GM19240 (cell line): ENCODE results near the gene SFMBT2.
"Not testable (repeated sequence)": the region's sequence is repeated elsewhere in the genome, so short reads cannot be mapped to it uniquely, and the experiment has no call there.

ENCODE experiments used
- DNase-seq: peaks from one replicate; pipeline ENCODE4 v3.0.0; 2011; ENCODE audit warnings: low spot score; ENCODE audit not compliant: insufficient read length

The SFMBT2 gene

DNA sequence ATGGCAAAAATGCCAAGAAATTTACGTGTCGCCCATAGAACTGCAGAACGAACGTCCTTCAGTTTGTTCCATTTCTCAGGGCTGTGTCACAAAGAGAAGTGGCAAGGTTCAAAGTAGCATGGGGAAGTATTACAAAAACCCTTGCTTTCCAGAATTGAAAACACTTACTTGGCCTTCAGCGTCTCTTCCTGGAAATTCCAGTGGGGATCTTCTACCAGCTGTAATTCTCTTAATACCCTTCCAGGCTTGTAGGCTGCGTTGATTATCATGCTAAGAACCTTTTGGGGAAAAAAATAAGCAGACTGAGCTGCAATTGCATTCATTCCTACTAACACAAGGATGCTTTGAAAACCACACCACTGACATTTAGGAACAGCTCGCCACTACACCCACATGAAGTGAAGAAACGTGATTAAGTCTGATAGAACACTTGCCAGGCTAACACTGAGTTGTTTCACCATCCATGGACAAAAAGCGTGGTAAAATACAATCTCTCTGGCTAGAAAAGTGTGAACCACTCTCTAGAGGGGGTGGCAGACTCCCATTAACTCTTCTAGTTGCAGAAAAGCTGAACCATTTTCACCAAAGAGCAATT lies 222.3 kb downstream of the SFMBT2 start:
- DNase-seq = no peak

- no peak for DNase-seq
These were observed 224.3 kb downstream of the SFMBT2 start for GRCh38 chr10:7186387-7187018.

GRCh38 chr10:7185367-7185690 lies 225.5 kb downstream of the SFMBT2 start:
- DNase-seq = no peak

- no peak for DNase-seq
These were observed 226.0 kb downstream of the SFMBT2 start for GRCh38 chr10:7184660-7185366.

GRCh38 chr10:7184116-7184515 lies 226.7 kb downstream of the SFMBT2 start:
- not testable (repeated sequence) for DNase-seq

GRCh38 chr10:7182327-7182726 lies 228.5 kb downstream of the SFMBT2 start:
- not testable (repeated sequence) for DNase-seq

DNA sequence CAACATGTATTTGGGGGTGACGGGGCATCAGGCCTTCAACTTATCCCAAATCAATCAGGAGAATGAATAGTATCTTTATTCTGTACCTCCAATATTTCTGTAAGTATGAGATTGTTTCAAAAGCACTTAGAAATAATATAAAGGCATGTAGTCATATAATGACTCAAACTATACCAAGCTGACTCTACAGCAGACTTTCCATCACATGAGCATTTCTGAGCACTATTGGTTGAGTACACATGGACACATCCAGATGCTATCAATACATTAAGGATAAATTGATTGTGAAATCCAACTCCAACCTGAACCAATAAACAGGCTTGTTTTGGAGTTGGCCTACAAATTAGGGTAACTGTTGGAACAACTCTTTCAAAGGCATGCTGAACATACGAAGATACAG lies 229.4 kb downstream of the SFMBT2 start:
- no peak for DNase-seq

DNA sequence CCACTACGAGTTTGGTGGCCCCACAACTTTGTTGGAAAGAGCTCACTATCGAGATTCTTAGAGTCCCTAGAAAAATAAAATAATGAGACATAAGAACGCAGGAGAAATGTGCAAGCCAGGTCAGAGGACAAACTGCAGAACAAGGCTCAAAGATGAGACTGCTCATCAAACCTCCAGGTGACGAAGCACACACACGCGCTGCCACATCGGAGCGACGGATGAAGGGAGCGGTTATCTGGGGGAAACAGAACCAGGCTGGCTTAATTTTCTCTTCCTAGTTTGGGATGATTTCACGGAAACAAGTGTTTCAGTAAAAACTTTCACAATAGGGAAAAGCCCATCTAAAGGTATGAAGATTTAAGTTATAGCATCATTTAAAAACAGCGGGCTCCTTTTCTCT lies 231.3 kb downstream of the SFMBT2 start:
- no peak for DNase-seq

- DNase-seq = no peak
These were observed 236.9 kb downstream of the SFMBT2 start for GRCh38 chr10:7173948-7174347.

- DNase-seq = no peak
These were observed 239.0 kb downstream of the SFMBT2 start for GRCh38 chr10:7171825-7172224.

GRCh38 chr10:7170626-7171322 lies 240.1 kb downstream of the SFMBT2 start:
- DNase-seq = no peak

DNA sequence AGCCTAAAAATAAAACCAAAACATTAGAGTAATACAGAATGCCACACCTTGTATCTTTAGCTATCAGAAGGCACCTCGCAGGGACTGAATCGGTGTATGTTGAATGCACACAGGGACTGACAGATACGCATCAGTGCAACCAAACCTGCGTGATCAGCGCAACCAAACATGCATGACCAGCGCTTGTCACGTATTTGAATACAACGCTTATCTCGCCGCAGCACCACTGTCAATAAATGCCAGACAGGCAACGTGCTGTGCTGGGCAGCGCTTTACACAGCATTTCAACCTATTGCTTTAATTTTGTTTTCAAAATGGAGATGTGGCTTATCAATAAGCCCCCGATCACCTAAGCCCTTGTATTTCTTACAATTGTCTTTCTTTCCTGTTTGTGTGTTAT lies 242.4 kb downstream of the SFMBT2 start:
- no peak for DNase-seq

DNA sequence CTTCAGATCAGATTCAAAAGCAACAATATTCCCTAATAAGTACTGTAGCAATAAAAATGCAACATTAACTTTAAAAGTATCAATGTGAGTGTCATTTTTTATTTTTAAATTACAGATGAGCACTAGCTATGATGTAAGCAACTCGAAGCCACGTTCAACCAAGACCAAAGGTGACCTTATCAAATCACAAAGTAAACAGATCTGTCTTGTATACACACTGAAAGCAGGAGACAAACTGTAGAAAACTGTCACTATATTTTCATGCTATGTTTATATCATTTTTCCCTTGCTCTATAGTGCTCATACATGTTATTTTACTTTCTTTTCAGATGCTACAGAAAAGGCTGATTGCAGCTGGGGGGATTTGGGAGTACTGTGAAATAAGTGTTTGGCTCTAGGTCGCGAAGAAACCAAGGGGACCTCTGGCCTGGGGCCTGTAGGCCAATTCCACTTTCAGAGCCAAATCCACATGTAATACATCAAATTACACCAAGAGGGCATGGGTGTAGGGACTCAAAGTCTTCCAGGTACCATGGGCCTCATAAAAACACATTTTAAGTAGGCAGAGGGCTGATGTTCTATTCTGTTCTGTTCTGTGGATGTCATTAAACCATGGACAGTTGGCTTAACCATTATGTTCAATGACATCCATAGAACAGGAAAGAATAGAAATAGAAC lies 245.2 kb downstream of the SFMBT2 start:
- no peak for DNase-seq

- DNase-seq = no peak
These were observed 245.9 kb downstream of the SFMBT2 start for GRCh38 chr10:7164955-7165354.

GRCh38 chr10:7162331-7162730 lies 248.5 kb downstream of the SFMBT2 start:
- no peak for DNase-seq

DNA sequence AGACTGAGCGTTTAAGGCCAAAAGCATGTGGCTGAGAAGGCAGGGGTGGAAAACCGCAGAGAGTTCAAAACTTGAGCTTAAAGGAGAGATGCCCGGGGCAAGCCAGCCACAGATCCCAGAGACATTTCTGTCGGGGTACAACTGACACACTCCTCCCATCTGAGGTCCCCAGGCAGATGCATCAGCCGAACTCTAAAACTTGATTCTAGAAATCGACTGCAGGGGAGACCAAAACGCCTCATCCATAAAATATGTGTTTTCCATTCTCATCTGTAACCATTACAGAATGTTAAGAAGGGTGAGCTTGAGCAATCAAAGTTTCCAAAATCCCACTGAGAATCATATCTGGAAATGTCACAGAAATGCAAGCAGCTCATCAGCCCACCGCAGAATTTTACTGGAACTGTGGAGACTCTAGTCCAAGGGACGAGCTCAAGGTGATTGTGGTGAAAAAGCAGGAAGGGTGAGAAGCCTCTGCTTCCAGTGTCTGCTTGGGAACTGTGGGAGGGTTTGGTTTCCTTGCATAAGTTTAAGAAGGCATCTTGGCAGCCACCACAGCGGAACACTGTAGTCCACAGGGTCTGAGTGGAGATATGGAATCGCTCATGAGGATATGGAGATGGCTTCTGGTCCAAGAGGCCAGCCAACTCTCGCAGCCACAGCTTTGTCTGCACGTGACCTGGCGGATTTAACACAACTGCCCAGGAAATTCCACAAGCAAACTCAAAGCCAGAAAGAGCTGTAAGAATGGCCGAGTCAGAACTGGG lies 249.2 kb downstream of the SFMBT2 start:
- no peak for DNase-seq

DNA sequence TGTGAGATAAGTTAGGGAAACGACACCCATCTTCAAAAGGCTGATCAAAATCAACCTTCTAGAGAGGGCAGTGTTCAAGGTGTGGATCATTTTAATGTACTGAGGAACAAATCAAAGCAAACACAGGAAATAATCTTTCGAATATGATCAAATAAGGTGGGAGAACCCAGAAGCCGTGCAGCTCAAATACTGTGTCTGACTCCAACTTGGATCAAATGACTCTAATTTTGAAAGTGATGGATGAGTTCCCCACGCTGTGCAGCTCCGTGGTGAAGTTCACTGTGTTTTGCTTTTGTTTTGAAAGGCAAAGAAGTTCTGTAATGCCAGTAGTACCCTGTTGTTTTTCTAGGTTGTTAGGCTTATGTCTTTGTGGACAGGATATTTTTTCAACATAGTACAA lies 250.9 kb downstream of the SFMBT2 start:
- no peak for DNase-seq

DNA sequence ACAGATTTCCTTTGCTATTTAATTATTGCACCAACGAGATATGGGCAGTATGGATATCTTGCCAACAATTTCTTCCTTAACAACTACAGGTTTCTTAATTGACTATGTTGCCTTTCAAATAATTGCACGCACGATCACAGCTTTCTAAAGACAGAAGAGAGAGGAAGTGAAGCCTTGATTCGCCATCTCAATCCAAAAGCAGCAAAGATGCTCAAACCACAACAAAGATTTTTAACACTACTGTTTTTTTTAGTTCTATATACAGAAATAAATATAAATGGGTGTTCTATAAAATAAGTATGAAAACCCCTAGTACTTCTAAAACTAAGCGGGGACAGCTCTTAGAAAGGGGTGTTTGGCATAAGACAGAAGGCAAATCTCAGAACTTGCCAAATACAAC lies 251.3 kb downstream of the SFMBT2 start:
- no peak for DNase-seq

DNA sequence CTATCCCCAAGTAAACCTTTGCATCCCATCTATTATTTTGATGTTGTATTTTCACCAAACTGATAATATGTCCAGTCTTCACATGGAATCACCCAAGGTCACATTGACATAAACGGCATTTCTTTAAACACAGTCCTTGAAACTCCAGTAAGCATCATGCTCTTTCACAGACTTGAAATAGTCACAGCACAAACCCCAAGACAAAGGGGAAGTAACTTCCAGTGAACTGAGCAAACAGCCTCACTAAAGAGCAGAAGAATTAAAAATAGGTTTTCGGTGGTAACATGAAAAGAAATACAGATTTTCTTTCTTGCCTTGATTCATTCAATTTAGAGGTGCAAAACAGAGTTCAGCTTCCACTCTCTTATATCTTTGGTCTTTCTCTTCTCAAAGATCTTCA lies 253.7 kb downstream of the SFMBT2 start:
- DNase-seq = no peak

DNA sequence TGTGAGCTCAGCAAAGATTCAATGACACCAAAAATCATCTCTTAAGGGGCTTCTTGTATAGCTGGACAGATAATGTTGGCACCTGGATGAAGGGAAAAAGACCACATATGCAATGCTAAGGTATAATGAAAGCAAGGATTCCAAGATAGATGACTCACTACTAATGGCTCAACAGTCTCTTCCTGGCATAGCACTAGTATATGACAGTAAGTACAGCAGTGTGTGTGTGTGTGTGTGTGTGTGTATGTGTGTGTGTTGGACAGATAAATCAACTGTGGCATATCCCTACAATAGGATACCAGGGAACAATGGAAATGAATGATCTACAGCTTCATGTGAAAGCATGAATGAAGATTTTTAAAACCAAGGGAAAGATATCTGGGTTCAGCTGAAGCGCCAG lies 257.1 kb downstream of the SFMBT2 start:
- no peak for DNase-seq

DNA sequence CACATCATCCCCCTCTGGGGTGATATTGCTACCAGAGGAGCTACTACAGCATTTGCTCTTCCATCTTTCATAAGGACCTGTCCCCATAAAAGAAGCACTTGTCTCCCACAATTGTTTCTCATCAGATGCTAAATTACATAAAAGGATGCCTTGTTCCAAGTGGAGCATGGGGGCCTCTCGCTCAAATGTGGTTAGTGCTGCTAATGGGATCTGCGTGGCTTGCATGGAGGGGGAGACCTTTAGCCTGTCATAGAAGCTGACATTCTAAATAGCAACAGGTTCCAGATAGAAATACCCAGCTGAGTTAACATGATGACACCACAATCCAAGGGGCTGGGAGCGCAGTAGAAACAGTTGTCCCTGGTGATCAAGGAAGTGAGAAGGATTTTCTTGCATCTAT lies 257.9 kb downstream of the SFMBT2 start:
- no peak for DNase-seq
